GM21576 (cell line): ENCODE measurements around the gene ZMYND10.

ENCODE experiments used
- ATAC-seq: cut with Tn5 transposase; IDR thresholded peaks from one replicate; pipeline ENCODE4 v1.9.1; 2021; ENCODE audit warnings: mild to moderate bottlenecking, moderate library complexity; ENCODE audit not compliant: unreplicated experiment

ZMYND10 gene

GRCh38 chr3:50345586-50346234 is at the start of gene ZMYND10:
TSS of gene ZMYND10 (minus strand) at chr3:50345732. CDS start at chr3:50345579, 153 bp downstream.
- ATAC-seq, result no peak

- no peak for ATAC-seq
These were observed 47.5 kb upstream of the ZMYND10 start for GRCh38 chr3:50393061-50393460.

GRCh38 chr3:50392101-50392715 is 46.7 kb upstream of the ZMYND10 start:
- no peak for ATAC-seq

- ATAC-seq, result no peak
These were observed 45.1 kb upstream of the ZMYND10 start for GRCh38 chr3:50390508-50391224.

- no peak for ATAC-seq
These were observed 43.9 kb upstream of the ZMYND10 start for GRCh38 chr3:50389414-50389767.

- no peak for ATAC-seq
These were observed 43.3 kb upstream of the ZMYND10 start for GRCh38 chr3:50388720-50389413.

GRCh38 chr3:50388016-50388719 is 42.6 kb upstream of the ZMYND10 start:
- ATAC-seq, result no peak

- ATAC-seq, result no peak
These were observed 40.2 kb upstream of the ZMYND10 start for GRCh38 chr3:50385754-50386153.

GRCh38 chr3:50383750-50384149 is 38.2 kb upstream of the ZMYND10 start:
- ATAC-seq, result no peak

GRCh38 chr3:50382722-50383121 is 37.2 kb upstream of the ZMYND10 start:
- no peak for ATAC-seq

GRCh38 chr3:50381383-50381782 is 35.9 kb upstream of the ZMYND10 start:
- ATAC-seq, result no peak

GRCh38 chr3:50380405-50381085 is 35.0 kb upstream of the ZMYND10 start:
- no peak for ATAC-seq

GRCh38 chr3:50378757-50379156 is 33.2 kb upstream of the ZMYND10 start:
- no peak for ATAC-seq

- ATAC-seq, result no peak
These were observed 32.5 kb upstream of the ZMYND10 start for GRCh38 chr3:50378024-50378423.

GRCh38 chr3:50375258-50375931 is 29.9 kb upstream of the ZMYND10 start:
- ATAC-seq, result no peak

- no peak for ATAC-seq
These were observed 29.1 kb upstream of the ZMYND10 start for GRCh38 chr3:50374363-50375257.

GRCh38 chr3:50373146-50374051 is 27.9 kb upstream of the ZMYND10 start:
- ATAC-seq, result no peak

GRCh38 chr3:50372349-50372748 is 26.8 kb upstream of the ZMYND10 start:
- ATAC-seq, result no peak
